CD4-positive, alpha-beta memory T cell (primary cell): ENCODE measurements around the gene TRMT2A. TPM values are rescaled to one million over a fixed set of nuclear protein-coding genes. Genes with fewer than 3 reads are reported as not detected.

Experiments used
- CTCF ChIA-PET: fragments of 350-600 bp; sonication (Branson Sonifier 250); formaldehyde crosslinking; loops from one replicate; lab custom pipeline; 2021; ENCODE audit warnings: inconsistent platforms; ENCODE audit not compliant: partially characterized antibody; lab: Charles Lee
- POLR2A ChIA-PET: fragments of 350-600 bp; sonication (Branson Sonifier 250); formaldehyde crosslinking; loops from one replicate; lab custom pipeline; 2021; ENCODE audit not compliant: partially characterized antibody; lab: Charles Lee
- DNase-seq, 5 donors: peaks; one replicate each; pipeline versions ENCODE4 v3.0.0 to v3.0.0-alpha.2; 2020 to 2022; ENCODE audit warnings: mixed read lengths in 1 of 5
- H3K27ac ChIP-seq: one replicate; pipeline ENCODE4 v1.7.0; 2013; ENCODE audit warnings: low read depth, low read length
- H3K27me3 ChIP-seq: 2 replicates; pipeline ENCODE4 v1.7.0; 2013; ENCODE audit warnings: mild to moderate bottlenecking, low read length, moderate library complexity; ENCODE audit not compliant: insufficient read depth
- H3K36me3 ChIP-seq: 2 replicates; pipeline ENCODE4 v1.7.0; 2013; ENCODE audit warnings: mild to moderate bottlenecking, low read length, moderate library complexity; ENCODE audit not compliant: insufficient read depth
- H3K4me1 ChIP-seq: 2 replicates; pipeline ENCODE4 v1.7.0; 2013; ENCODE audit warnings: mild to moderate bottlenecking, low read length, moderate library complexity; ENCODE audit not compliant: insufficient read depth
- H3K4me3 ChIP-seq, 2 donors: one replicate each; pipeline ENCODE4 v1.7.0; 2013; ENCODE audit warnings: low read length in 2 of 2, mild to moderate bottlenecking in 1 of 2
- H3K9me3 ChIP-seq, 2 donors: one replicate each; pipeline ENCODE4 v1.7.0; 2013; ENCODE audit warnings: low read length in 2 of 2, control low read depth in 1 of 2; ENCODE audit not compliant: control insufficient read depth in 1 of 2
- H3K27ac Mint-ChIP-seq, 7 donors: one replicate each; pipeline ENCODE4 v1.8.0; 2020 to 2021; ENCODE audit warnings: mixed read lengths in 7 of 7, mild to moderate bottlenecking in 6 of 7, inconsistent platforms in 3 of 7, moderate library complexity in 3 of 7
- H3K27me3 Mint-ChIP-seq, 2 donors: one replicate each; pipeline ENCODE4 v1.8.0; 2020 to 2021; ENCODE audit warnings: mixed read lengths in 2 of 2
- H3K36me3 Mint-ChIP-seq, 2 donors: one replicate each; pipeline ENCODE4 v1.8.0; 2020 to 2021; ENCODE audit warnings: mixed read lengths in 2 of 2, inconsistent platforms in 1 of 2, mild to moderate bottlenecking in 1 of 2
- H3K4me1 Mint-ChIP-seq, 4 donors: one replicate each; pipeline ENCODE4 v1.8.0; 2020 to 2021; ENCODE audit warnings: mixed read lengths in 4 of 4, mild to moderate bottlenecking in 1 of 4
- H3K4me3 Mint-ChIP-seq, 8 donors: one replicate each; pipeline ENCODE4 v1.8.0; 2020 to 2021; ENCODE audit warnings: mixed read lengths in 8 of 8, mild to moderate bottlenecking in 7 of 8, moderate library complexity in 6 of 8, inconsistent platforms in 3 of 8
- H3K9me3 Mint-ChIP-seq, 8 donors: one replicate each; pipeline ENCODE4 v1.8.0; 2020 to 2021; ENCODE audit warnings: mixed read lengths in 8 of 8, mild to moderate bottlenecking in 5 of 8, inconsistent platforms in 3 of 8, moderate library complexity in 1 of 8
- intact Hi-C: fragments of 100-400 bp; cut with micrococcal nuclease; formaldehyde crosslinking; loops from one replicate; pipeline ENCODE4 v1.15.1; 2023
- polyA plus RNA-seq, 2 donors: library from polyadenylated mRNA; unstranded; fragments of 300-500 nt; fragmentation: Illumina TruSeq; gene quantifications; one replicate each; pipeline ENCODE4 v1.2.3, GENCODE V29; 2021
- total RNA-seq, 2 experiments: library from RNA; stranded (reverse); gene quantifications; one replicate each; pipeline ENCODE4 v1.2.3, GENCODE V29; 2021

The TRMT2A gene
- total and polyA plus RNA-seq, 4 experiments from 2014 or later = 28.0 to 126 (median 73.5) TPM

DNA sequence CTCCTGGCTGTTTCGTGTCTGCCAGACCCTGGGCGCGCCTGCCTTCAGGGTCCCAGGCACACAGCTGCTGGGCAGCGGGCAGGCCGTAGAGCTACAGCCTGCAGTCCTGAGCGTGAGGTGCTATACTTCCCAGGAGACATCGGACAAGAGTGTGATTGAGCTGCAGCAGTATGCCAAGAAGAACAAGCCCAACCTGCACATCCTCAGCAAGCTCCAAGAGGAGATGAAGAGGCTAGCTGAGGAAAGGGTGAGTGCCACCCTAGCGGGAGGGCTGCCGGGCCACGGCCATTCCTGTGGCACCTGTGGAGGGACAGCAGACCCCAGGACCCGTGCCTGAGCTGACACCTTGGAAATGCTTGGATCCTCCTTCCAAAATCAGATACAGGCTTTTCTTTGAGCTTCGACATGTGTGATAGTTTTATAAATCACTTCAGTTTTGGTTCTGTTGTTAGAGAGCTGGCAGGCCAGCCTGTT, 8.2 kb downstream of the TRMT2A start:
- Histone ChIP-seq H3K4me1 (peaks cover 3% of the 10 kb centered on the region), H3K36me3 (peaks cover 68% of the 10 kb centered on the region), H3K27ac (no peak overlapping the region), H3K9me3 (no peaks in the 10 kb centered on the region), H3K4me3 (no peak overlapping the region), H3K27me3 (no peaks in the 10 kb centered on the region)
- intact Hi-C loops = no loop called here
- H3K9me3 Mint-ChIP-seq = no peaks in the 10 kb centered on the region
- peaks cover 3 to 55% of the 10 kb centered on the region in 2 donors for H3K36me3 Mint-ChIP-seq
- peak in 1 of 5 donors; percentile 29 for DNase-seq
- H3K4me1 Mint-ChIP-seq = peaks cover 0 to 5% (median 4%) of the 10 kb centered on the region in 4 donors
- H3K4me3 Mint-ChIP-seq = no peak overlapping the region
- CTCF ChIA-PET = no interaction called here
- POLR2A ChIA-PET = interaction anchor here (1.0 kb wide), 1 partner anchor 26 kb away, joined by 3 read pairs; no protein-coding TSS in a partner anchor
- H3K27me3 Mint-ChIP-seq = no peaks in the 10 kb centered on the region
- peak overlapping the region in 1 of 7 donors; percentile 44 for H3K27ac Mint-ChIP-seq

DNA sequence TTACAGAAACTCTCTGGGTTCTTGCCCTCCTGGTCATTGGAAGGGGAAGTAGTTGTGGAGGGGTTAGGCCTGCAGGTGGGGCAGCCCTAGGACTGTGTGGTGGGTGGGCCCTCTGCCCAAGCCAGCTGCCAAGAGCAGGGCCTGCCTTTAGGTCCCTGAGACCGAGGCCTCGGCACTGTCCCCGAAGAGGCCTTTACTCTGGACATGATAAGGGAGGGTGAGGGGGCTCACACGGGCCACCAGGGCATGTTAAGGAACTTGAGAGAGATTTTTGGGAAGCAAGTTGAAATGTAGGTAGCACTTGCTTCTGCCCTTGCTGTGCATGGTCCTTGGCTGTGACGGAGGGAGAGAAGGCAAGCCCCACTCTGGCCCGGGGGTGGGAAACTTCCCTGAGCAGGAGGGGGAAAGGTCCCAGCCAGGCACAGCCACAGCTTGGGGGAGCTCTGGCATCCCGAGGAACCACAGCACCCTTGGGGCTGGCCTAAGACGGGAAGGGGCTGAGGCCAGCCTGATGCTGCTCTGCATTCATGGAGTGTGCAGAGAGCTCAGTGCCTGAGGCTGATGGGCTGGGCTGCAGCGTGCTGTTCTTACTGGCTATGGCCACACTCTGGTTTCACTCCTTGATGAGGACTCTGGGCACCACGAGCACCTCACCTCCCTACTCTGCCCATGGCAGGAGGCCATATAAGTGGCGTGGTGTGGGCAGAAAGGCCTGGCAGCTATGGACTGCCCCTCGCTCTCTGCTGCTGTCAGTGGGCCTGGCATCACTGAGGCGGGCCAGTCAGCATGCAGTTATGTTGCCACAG, 8.9 kb downstream of the TRMT2A start:
- intact Hi-C loops = no loop called here
- peak in 1 of 5 donors; percentile 31 for DNase-seq

DNA sequence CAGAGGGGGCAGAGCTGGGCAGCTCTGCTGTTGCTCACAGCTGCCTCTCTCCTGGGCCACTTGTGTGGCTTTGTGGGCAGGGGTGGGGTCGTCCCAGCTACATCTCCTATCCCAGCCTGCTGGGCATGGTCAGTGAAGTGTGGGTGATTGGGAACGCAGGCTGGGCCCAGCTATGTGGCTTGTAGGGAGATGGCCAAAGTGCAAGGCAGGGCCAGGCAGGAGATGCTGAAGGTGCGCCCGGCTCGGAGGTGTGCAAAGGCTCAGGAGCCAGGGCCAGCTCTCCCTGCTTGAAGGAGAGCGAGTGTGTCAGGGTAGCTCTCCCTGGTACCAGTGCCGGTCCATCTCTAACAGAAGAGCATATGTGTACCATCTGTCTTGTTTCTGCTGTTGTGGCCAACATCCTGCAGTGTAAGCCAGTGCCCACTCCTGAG, 9.5 kb downstream of the TRMT2A start:
- H3K27me3 ChIP-seq = no peaks in the 10 kb centered on the region
- H3K27me3 Mint-ChIP-seq = no peaks in the 10 kb centered on the region
- no peaks in the 10 kb centered on the region for H3K9me3 Mint-ChIP-seq
- no peak overlapping the region for H3K4me3 ChIP-seq
- H3K4me3 Mint-ChIP-seq = no peak overlapping the region
- peaks cover 3 to 61% of the 10 kb centered on the region in 2 donors for H3K36me3 Mint-ChIP-seq
- H3K36me3 ChIP-seq = peaks cover 62% of the 10 kb centered on the region
- peak overlapping the region in 2 of 7 donors; percentile 48 to 69 for H3K27ac Mint-ChIP-seq
- no peaks in the 10 kb centered on the region for H3K9me3 ChIP-seq
- intact Hi-C loops = no loop called here
- ChIA-PET POLR2A (interaction anchor here (0.9 kb wide), 1 partner anchor 10 kb away, joined by 5 read pairs; the partner anchor contains the start of gene TRMT2A), CTCF (interaction anchor here (0.6 to 0.8 kb wide), 2 partner anchors 159 to 413 kb away, joined by 3 read pairs; no protein-coding TSS in a partner anchor)
- peaks cover 1 to 6% (median 4%) of the 10 kb centered on the region in 4 donors for H3K4me1 Mint-ChIP-seq
- no peak overlapping the region for H3K27ac ChIP-seq
- H3K4me1 ChIP-seq = peaks cover 3% of the 10 kb centered on the region
- DNase-seq = peak in 1 of 5 donors; percentile 6

More for the DNA sequence above, 8.9 kb downstream of the TRMT2A start:
- no peak overlapping the region for H3K27ac ChIP-seq
- Mint-ChIP-seq H3K4me3 (no peak overlapping the region), H3K27ac (peak overlapping the region in 2 of 7 donors; percentile 48 to 69), H3K4me1 (peaks cover 0 to 5% (median 4%) of the 10 kb centered on the region in 4 donors), H3K9me3 (no peaks in the 10 kb centered on the region), H3K27me3 (no peaks in the 10 kb centered on the region), H3K36me3 (peaks cover 3 to 60% of the 10 kb centered on the region in 2 donors)
- CTCF ChIA-PET = no interaction called here
- POLR2A ChIA-PET = interaction anchor here (0.9 kb wide), 1 partner anchor 9 kb away, joined by 5 read pairs; the partner anchor contains the start of gene TRMT2A
- H3K9me3 ChIP-seq = no peaks in the 10 kb centered on the region
- no peak overlapping the region for H3K4me3 ChIP-seq
- H3K27me3 ChIP-seq = no peaks in the 10 kb centered on the region
- peaks cover 3% of the 10 kb centered on the region for H3K4me1 ChIP-seq
- H3K36me3 ChIP-seq = peaks cover 67% of the 10 kb centered on the region

DNA sequence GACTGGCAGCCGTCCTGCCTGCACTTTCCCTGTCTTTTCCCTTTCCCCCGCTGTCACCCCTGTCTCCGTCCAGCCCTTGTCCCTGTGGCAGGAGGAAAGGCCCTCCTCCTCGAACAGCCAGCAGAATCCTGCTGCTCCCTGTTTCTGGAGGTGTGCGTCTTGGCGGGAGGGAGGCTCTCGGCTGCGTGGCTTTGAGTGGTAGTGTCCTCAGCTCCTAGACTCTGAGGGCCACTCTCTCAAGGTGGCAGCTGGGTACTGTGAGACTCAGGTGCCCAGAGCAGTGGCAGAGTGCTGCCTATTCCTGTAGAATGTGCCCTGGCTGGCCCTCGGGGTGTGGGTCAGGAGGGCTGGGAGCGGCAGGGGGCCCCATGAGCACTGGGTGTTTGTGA, 10.2 kb downstream of the TRMT2A start:
- Histone ChIP-seq H3K36me3 (peaks cover 64% of the 10 kb centered on the region), H3K27me3 (no peaks in the 10 kb centered on the region), H3K4me3 (no peak overlapping the region), H3K27ac (no peak overlapping the region), H3K4me1 (no peaks in the 10 kb centered on the region), H3K9me3 (no peaks in the 10 kb centered on the region)
- ChIA-PET POLR2A (no interaction called here), CTCF (interaction anchor here (0.8 kb wide), 1 partner anchor 159 kb away, joined by 3 read pairs; no protein-coding TSS in a partner anchor)
- DNase-seq = peak in 1 of 5 donors; percentile 15
- Mint-ChIP-seq H3K9me3 (no peaks in the 10 kb centered on the region), H3K27ac (peak overlapping the region in 2 of 7 donors; percentile 53 to 55), H3K27me3 (no peaks in the 10 kb centered on the region), H3K4me3 (no peak overlapping the region), H3K4me1 (peaks cover 3 to 10% (median 7%) of the 10 kb centered on the region in 4 donors), H3K36me3 (peaks cover 3 to 59% of the 10 kb centered on the region in 2 donors)
- intact Hi-C loops = no loop called here

DNA sequence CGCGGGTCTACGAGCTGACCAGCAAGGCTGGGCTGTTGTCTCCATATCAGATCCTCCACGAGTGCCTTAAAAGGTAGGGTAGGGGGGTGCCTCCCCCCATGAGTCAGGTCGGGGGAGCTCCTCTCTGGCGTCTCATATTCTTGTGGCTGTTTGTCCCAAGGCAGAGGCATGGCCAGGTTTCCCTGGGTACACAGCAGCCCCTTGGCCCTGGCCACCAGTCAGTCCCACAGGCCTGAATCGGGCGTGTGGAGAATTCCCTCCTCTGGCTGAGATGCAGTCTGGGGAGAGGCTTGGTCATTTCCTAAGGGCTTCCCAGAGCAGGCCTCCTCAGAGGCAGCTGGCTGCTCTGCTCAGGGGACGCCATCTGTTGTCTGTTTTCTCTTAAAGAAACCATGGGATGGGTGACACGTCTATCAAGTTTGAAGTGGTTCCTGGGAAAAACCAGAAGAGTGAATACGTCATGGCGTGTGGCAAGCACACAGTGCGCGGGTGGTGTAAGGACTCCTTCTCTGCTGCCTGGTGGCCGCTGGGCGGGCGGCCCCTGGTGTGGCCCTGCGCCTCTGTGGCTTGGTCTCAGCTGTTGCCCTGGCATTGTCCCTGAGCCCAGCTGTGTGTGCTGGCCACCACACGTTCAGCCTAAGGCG, 10.7 kb downstream of the TRMT2A start:
- Mint-ChIP-seq H3K4me3 (no peak overlapping the region), H3K27me3 (no peaks in the 10 kb centered on the region), H3K4me1 (peaks cover 2 to 8% (median 6%) of the 10 kb centered on the region in 4 donors), H3K36me3 (peaks cover 3 to 57% of the 10 kb centered on the region in 2 donors), H3K27ac (no peak overlapping the region), H3K9me3 (no peaks in the 10 kb centered on the region)
- no peaks in the 10 kb centered on the region for H3K4me1 ChIP-seq
- H3K27ac ChIP-seq = no peak overlapping the region
- peaks cover 64% of the 10 kb centered on the region for H3K36me3 ChIP-seq
- H3K9me3 ChIP-seq = no peaks in the 10 kb centered on the region
- intact Hi-C loops = no loop called here
- DNase-seq = peak in 1 of 5 donors; percentile 28
- H3K4me3 ChIP-seq = no peak overlapping the region
- ChIA-PET CTCF (no interaction called here), POLR2A (no interaction called here)
- H3K27me3 ChIP-seq = no peaks in the 10 kb centered on the region

DNA sequence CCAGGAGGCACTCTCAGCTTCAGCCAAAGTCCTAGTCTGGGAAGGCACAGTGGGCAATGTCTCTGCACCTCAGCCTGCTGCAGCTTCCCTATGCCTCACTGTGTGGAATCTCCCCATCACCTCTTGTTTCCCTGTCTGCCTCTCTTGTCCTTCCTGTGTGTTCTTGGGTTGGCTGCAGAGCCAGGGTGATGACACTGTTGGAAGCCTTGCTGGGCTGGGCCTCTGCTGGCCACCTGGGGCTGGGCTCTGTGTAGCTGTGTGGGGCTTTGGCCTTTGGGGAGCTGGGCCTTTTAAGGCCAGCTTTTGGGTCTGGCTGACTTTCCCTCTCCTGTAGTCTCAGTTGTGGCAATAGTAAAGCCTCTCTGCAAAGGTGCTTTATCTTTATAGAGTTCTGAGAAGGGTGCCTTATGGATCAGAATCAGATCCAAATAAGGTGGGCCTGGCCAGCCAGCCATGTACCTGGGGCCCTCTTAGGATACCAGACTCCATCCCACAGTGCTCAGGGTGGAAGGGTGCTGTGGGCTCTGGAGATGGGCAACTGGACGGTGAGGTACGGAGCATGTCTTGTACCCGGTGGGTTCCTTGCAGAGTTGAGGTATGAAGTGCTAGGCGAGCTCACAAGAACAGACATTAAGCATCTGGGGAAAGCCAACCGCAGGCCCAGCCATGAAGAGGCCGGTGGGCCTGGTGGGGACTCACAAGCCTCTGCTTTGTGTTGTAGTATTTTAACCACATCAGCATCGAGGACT, 11.4 kb downstream of the TRMT2A start:
- Histone ChIP-seq H3K4me3 (no peak overlapping the region), H3K36me3 (peaks cover 59% of the 10 kb centered on the region), H3K27me3 (no peaks in the 10 kb centered on the region), H3K9me3 (no peaks in the 10 kb centered on the region), H3K4me1 (peaks cover 5% of the 10 kb centered on the region), H3K27ac (no peak overlapping the region)
- H3K36me3 Mint-ChIP-seq = peaks cover 3 to 54% of the 10 kb centered on the region in 2 donors
- peak overlapping the region in 1 of 7 donors; percentile 70 for H3K27ac Mint-ChIP-seq
- POLR2A ChIA-PET = interaction anchor here (1.0 kb wide), 1 partner anchor 11 kb away, joined by 3 read pairs; the partner anchor contains the start of genes RANBP1 and TRMT2A
- CTCF ChIA-PET = no interaction called here
- H3K4me1 Mint-ChIP-seq = peaks cover 3 to 13% (median 10%) of the 10 kb centered on the region in 4 donors
- intact Hi-C loops = no loop called here
- H3K9me3 Mint-ChIP-seq = no peaks in the 10 kb centered on the region
- no peak overlapping the region for H3K4me3 Mint-ChIP-seq
- peak in 1 of 5 donors; percentile 19 for DNase-seq
- H3K27me3 Mint-ChIP-seq = no peaks in the 10 kb centered on the region
